Glomerular visceral epithelial cell (primary cell): Measurements from ENCODE around the gene COA1.
"Not testable (repeated sequence)": the region's sequence is repeated elsewhere in the genome, so short reads cannot be mapped to it uniquely, and the experiment has no call there.

Experiments
- DNase-seq: peaks from one replicate; pipeline ENCODE4 v3.0.0-alpha.2; 2016; ENCODE audit errors: extremely low spot score

COA1 gene

GRCh38 chr7:43758029-43758821, 28.9 kb upstream of the COA1 start, which contains the start of gene BLVRA:
Gene BLVRA, plus strand, starts transcription at chr7:43758680. Its CDS starts 12,479 bp downstream, at chr7:43771159.
- peak; percentile 37 for DNase-seq

- no peak for DNase-seq
Observed at GRCh38 chr7:43757073-43757720, 27.9 kb upstream of the COA1 start.

DNA sequence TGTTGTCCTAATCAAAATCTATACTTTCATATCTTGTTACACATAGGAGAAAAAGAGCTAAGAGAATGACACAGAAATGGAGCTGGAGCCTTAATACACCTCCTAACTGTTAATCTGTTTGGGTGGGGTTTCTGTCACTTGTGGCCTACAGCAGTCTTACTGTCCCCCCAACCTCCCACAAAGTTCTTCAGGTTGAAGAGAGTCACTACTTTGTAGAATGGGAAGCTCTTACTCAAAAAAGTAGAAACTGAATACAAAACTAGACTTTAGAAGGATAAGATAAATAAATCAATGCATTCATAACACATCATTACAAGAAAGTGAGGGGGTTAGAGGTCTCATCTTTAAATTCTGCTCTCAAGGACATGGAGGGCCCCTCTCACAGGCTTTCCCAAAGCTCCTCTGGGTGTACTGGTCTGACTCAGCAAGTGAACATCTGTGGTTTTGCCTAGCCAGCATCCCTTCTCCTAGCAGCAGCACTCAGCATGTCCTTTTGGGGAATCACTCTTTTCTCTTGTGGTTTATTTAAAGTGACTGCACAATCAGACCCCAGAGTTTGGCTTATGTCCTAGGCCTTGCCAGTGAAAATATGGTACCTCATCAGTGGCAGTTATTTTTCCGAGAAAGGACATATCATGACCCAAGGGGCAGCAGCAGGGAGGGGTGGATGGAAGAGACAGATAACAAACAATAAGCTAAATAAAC, 27.2 kb upstream of the COA1 start:
- DNase-seq, result peak; percentile 54

DNA sequence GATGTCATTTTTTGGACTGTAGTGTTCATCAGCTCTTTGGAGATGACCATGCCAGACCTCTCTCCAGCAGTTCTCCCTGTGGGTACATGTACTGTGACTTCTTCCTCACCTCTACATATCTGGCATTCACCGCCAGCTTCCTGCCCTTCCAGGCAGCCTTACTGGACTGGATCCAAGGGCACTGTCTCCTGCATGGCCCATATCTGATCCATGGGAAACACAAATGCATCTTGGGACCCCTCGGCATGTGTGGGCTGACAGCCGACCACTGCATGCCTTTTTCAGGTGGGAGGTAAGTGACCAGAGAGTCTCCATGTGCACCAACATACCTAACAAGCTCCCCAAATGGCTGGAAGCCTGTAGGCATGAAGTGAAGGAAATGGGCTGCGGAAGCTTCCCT, 25.3 kb upstream of the COA1 start:
- DNase-seq, result no peak

- no peak for DNase-seq
Observed at GRCh38 chr7:43753843-43754242, 24.5 kb upstream of the COA1 start.

DNA sequence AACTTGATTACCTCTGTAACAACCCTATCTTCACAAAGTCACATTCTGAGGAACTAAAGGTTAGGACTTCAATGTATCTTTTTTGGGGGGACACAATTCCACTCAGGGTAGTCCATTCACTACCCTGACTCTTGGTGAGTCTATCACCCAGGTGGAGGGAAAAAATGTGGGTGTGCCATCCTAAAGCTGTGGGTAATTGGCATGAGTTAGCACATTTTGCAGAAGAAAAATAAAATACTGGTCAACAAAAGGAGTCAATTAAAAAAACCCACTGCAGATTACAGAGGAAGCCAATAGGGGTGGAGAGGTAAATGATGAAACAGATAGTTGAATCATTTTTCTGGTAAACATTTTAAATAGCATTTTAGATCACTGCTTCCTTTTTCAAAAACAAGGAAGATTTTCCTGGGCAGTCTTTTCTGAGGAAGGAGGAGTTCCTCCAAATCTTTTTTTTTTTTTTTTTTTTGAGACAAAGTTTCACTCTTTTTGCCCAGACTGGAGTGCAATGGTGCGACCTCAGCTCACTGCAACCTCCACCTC, 24.0 kb upstream of the COA1 start:
- DNase-seq, result no peak

- DNase-seq, result no peak
Observed at GRCh38 chr7:43752411-43752810, 23.1 kb upstream of the COA1 start.

- no peak for DNase-seq
Observed at GRCh38 chr7:43750016-43750887, 20.9 kb upstream of the COA1 start.

- no peak for DNase-seq
Observed at GRCh38 chr7:43749383-43749940, 20.1 kb upstream of the COA1 start.

DNA sequence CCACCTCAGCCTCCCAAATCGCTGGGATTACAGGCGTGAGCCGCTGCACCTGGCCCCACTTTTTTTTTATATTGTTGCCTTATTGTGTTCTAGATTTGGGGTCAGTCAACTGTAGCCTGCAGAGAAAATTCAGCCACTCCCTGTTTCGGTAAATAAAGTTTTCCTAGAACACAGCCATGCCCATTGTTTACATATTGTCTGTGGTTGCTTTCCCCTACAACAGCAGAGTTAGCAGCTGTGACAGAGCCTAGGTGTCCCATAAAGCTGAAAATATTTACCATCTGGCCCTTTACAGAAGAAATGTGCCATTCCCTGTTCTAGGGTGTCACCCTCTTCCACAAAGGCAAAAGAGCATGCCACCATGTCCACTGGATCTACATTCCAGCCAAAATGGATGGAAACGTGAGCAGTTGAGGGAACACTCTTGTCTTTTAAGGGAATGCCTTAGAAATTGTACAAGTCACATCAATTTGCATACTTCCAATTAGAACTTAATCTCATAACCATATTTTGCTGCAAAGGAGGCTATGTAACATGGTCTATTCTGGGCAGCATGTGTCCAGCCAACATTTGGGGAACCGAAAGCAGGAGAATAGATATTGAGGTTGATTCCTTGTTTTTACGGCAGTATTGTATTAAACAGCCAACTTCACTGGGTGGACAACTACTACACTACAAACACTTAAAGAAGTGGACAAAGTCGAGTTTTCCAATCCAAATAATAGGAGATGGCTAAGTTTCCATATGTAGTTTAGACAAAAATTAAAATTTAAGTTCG, 18.2 kb upstream of the COA1 start:
- DNase-seq, result no peak

DNA sequence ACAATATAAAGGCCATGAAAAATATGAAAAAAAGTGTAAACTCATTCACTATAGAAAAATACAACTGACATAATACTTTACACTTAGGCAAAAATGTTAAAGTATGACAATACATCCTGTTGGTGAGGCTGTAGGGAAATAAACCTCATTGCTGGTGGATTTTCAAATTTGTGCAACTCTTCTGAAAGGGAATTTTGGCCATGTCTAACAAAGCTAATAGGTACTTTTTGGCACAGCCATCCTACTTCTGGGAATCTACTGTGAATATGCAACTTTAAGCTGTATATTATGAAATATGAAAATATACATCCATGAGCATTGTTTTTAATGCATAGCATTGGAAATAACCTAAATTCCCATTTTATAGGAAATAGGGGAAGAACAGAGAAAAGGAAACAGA, 13.4 kb upstream of the COA1 start:
- DNase-seq, result no peak

GRCh38 chr7:43737467-43738127, 8.3 kb upstream of the COA1 start:
- DNase-seq, result no peak

DNA sequence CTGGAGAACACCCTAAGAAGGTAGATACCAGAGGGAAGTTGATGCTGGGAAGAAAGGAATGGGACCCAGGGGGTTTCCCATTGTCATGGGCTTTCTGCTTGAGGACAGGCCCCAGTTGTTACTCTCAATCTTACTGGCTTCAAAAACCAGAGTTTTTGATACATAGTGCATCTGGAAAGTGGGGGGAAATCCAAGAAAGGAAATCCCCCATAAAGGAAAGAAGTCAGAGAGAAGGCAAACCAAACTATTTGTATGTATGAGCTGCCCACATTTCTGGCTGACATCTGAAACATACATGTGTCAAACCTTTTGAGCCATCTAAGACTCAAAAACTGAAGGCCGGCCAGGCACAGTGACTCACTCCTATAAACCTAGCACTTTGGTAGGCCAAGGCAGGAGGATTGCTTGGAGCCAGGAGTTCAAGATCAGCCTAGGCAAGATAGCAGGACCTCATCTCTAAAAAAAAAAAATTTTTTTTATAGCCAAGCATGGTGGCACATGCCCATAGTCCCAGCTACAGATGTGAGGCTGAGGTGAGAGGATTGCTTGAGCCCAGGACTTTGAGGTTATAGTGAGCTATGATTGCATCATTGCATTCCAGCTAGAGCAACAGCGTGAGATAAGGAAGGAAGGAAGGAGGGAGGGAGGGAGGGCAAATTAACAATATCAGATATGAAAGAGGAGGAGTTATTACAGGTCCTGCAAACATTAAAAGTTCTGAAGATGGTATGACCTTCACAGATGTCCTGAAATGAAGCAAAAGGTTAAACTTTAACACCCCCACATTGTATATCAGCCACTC, 6.7 kb upstream of the COA1 start:
- DNase-seq, result no peak

DNA sequence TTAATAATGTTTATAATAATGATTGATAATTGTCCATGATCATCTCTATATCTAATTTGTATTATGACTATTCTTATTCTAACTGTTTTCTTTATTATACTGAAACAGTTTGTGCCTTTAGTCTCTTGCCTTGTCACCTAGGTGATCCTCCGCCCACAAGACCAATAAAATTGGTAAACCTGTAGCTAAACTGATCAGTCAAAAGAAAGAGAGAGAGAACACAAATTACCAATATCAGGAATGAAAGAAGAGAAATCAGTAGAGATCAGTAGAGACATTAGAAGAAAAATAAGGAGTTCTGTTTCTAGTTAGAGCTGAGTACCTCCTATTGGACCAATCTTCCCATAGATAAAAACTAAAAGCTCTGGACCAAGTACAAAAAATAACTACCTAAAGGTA, 6.1 kb upstream of the COA1 start:
- no peak for DNase-seq

- not testable (repeated sequence) for DNase-seq
Observed at GRCh38 chr7:43734575-43735332, 5.4 kb upstream of the COA1 start.

GRCh38 chr7:43731494-43731893, 2.2 kb upstream of the COA1 start:
- DNase-seq, result not testable (repeated sequence)

DNA sequence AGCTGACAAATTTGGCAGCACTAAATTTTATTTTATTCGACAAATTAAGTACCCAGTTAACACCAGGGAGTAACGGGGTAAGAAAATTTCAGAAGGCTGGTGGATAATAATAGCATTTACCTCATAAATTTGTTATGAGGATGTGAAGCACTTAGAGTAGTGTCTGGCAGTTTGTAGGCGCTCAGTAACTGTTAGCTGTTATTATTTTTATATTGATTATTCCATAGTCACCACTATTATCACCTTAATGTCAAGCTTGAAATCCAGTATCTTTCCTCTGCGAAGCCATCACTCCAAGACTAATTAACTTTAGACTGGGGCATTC, 563 bp upstream of the COA1 start:
- no peak for DNase-seq

DNA sequence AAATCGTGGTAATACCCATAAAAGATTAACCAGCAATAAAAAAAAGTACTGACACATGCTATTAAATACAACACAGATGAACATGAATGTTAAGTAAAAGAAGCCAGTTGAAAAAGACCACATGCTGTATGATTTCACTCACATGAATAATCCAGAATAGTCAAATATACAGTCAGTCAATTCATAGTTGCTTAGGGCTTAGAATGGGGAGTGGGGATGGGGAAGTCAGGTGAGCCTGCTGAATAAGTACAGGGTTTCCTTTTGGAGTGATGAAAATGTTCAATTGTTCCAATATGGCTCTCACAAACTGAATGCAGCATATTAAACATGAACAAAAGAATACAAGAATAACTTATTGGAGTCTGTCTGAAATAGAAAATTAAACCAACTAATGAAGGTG, 1.8 kb downstream of the COA1 start:
- DNase-seq, result no peak
